ENCODE measurements around the gene RNF121.

- TF ChIP-seq, protein P1, sequence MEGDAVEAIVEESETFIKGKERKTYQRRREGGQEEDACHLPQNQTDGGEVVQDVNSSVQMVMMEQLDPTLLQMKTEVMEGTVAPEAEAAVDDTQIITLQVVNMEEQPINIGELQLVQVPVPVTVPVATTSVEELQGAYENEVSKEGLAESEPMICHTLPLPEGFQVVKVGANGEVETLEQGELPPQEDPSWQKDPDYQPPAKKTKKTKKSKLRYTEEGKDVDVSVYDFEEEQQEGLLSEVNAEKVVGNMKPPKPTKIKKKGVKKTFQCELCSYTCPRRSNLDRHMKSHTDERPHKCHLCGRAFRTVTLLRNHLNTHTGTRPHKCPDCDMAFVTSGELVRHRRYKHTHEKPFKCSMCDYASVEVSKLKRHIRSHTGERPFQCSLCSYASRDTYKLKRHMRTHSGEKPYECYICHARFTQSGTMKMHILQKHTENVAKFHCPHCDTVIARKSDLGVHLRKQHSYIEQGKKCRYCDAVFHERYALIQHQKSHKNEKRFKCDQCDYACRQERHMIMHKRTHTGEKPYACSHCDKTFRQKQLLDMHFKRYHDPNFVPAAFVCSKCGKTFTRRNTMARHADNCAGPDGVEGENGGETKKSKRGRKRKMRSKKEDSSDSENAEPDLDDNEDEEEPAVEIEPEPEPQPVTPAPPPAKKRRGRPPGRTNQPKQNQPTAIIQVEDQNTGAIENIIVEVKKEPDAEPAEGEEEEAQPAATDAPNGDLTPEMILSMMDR (conservative IDR thresholded peaks at IDR 0.05; ENCODE audit: low read length), result no peak
- no peak for TF ChIP-seq EZH2phosphoT487 (IDR thresholded peaks at IDR 0.05; ENCODE audit: borderline replicate concordance, low read depth, low read length)
Measured at GRCh38 chr11:71935338-71935925, 6.6 kb downstream of the RNF121 start.
